Prostate gland (tissue), 2 donors: ENCODE data around the gene PRR19.

Experiments used
- POLR2A ChIP-seq: fragments of 450-650 bp; IDR thresholded peaks from one replicate; pipeline ENCODE4 v1.6.1; 2016; ENCODE audit warnings: antibody characterized with exemption, mild to moderate bottlenecking
- TF ChIP-seq, protein P1 (sequence below), 4 experiments: fragments of 200-600 bp in 2 of 4; fragments of 450-650 bp in 2 of 4; sonication (generic) in 2 of 4; IDR thresholded peaks; 1 replicate in 3 of 4; 2 replicates in 1 of 4; pipeline ENCODE4 v1.5.1; 2016 to 2019; ENCODE audit warnings: antibody characterized with exemption in 4 of 4, mild to moderate bottlenecking in 2 of 4, moderate library complexity in 2 of 4

DNA sequence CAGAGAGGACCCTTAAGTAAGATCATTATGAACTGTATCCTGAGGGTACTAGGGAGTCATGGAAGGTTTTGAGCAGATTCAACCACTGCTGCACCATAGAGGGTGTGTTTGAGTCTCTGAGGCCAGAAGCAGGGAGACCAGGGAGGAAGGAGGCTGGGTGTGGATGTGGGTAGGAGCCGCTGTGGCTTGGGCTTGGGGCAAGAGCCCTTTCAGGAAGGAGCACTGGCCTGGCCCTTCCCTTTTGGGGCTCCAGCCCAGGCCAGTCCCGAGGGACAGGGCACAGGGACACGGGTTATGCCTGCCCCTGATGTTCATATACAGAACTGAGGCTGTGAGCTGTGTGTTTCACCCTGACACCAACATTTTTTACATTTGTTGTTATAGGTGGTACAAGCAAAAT, 25.6 kb upstream of the PRR19 start:
- TF ChIP-seq, protein P1, sequence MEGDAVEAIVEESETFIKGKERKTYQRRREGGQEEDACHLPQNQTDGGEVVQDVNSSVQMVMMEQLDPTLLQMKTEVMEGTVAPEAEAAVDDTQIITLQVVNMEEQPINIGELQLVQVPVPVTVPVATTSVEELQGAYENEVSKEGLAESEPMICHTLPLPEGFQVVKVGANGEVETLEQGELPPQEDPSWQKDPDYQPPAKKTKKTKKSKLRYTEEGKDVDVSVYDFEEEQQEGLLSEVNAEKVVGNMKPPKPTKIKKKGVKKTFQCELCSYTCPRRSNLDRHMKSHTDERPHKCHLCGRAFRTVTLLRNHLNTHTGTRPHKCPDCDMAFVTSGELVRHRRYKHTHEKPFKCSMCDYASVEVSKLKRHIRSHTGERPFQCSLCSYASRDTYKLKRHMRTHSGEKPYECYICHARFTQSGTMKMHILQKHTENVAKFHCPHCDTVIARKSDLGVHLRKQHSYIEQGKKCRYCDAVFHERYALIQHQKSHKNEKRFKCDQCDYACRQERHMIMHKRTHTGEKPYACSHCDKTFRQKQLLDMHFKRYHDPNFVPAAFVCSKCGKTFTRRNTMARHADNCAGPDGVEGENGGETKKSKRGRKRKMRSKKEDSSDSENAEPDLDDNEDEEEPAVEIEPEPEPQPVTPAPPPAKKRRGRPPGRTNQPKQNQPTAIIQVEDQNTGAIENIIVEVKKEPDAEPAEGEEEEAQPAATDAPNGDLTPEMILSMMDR (IDR thresholded peaks at IDR 0.05) = no peak
- no peak for TF ChIP-seq POLR2A
